Measurements from ENCODE around the gene PSENEN.
A peak's percentile ranks its signal among the peaks of the same experiment; 100 is the strongest.

Gene PSENEN

GRCh38 chr19:35767288-35768081, 22.0 kb downstream of the PSENEN start (continued):
- no peak for TF ChIP-seq PRDM4 (tag by site-specific recombination; IDR thresholded peaks at IDR 0.05)
- no peak for TF ChIP-seq ZNF133 (tag by site-specific recombination; IDR thresholded peaks at IDR 0.05)
- TF ChIP-seq ZBTB8A (tag by site-specific recombination; IDR thresholded peaks at IDR 0.05), result no peak
- no peak for TF ChIP-seq ZNF561 (tag by site-specific recombination; IDR thresholded peaks at IDR 0.05; ENCODE audit: borderline replicate concordance)
- no peak for TF ChIP-seq ZNF138 (tag by site-specific recombination; IDR thresholded peaks at IDR 0.05; ENCODE audit: borderline replicate concordance)
- TF ChIP-seq ZNF175 (tag by site-specific recombination; IDR thresholded peaks at IDR 0.05), result no peak
- TF ChIP-seq ZNF274 (IDR thresholded peaks at IDR 0.05; ENCODE audit: low read length), result no peak
- no peak for TF ChIP-seq ZNF274 (tag by site-specific recombination; IDR thresholded peaks at IDR 0.05; ENCODE audit: borderline replicate concordance)
- no peak for TF ChIP-seq ZNF18 (tag by site-specific recombination; IDR thresholded peaks at IDR 0.05)
- no peak for TF ChIP-seq ZNF404 (tag by site-specific recombination; IDR thresholded peaks at IDR 0.05)
- no peak for TF ChIP-seq ZNF132 (tag by site-specific recombination; IDR thresholded peaks at IDR 0.05; ENCODE audit: borderline replicate concordance)
- no peak for TF ChIP-seq ZNF768 (tag by site-specific recombination; IDR thresholded peaks at IDR 0.05)
- TF ChIP-seq ELK4 (IDR thresholded peaks at IDR 0.05; ENCODE audit: borderline replicate concordance, low read depth, low read length), result no peak
- TF ChIP-seq TCF7L2 (IDR thresholded peaks at IDR 0.05; ENCODE audit: borderline replicate concordance, low read depth, low read length), result no peak
- TF ChIP-seq ZNF571 (tag by site-specific recombination; IDR thresholded peaks at IDR 0.05), result no peak
- peak; percentile 28; the same call in 1 of the 2 replicates for TF ChIP-seq SP2 (tag by site-specific recombination; IDR thresholded peaks at IDR 0.05)
- TF ChIP-seq ZNF114 (tag by site-specific recombination; IDR thresholded peaks at IDR 0.05), result no peak
- no peak for TF ChIP-seq ZBTB7A (tag by site-specific recombination; IDR thresholded peaks at IDR 0.05; ENCODE audit: low read depth)
- TF ChIP-seq KLF8 (tag by site-specific recombination; IDR thresholded peaks at IDR 0.05), result peak; percentile 89
- no peak for TF ChIP-seq SP7 (tag by site-specific recombination; IDR thresholded peaks at IDR 0.05)
- no peak for TF ChIP-seq GLIS1 (tag by site-specific recombination; IDR thresholded peaks at IDR 0.05)
- TF ChIP-seq ZNF747 (tag by site-specific recombination; IDR thresholded peaks at IDR 0.05), result no peak
- TF ChIP-seq ZNF677 (tag by site-specific recombination; IDR thresholded peaks at IDR 0.05), result no peak
- no peak for TF ChIP-seq ZNF146 (tag by site-specific recombination; IDR thresholded peaks at IDR 0.05)
- TF ChIP-seq KLF10 (tag by site-specific recombination; IDR thresholded peaks at IDR 0.05), result no peak
- TF ChIP-seq ZNF19 (tag by site-specific recombination; IDR thresholded peaks at IDR 0.05; ENCODE audit: low read depth), result no peak
- TF ChIP-seq ZNF311 (tag by site-specific recombination; IDR thresholded peaks at IDR 0.05; ENCODE audit: borderline replicate concordance), result no peak
- no peak for TF ChIP-seq ZNF239 (tag by site-specific recombination; IDR thresholded peaks at IDR 0.05)
- TF ChIP-seq ZNF155 (tag by site-specific recombination; IDR thresholded peaks at IDR 0.05), result no peak
- no peak for TF ChIP-seq ZNF529 (tag by site-specific recombination; IDR thresholded peaks at IDR 0.05; ENCODE audit: insufficient replicate concordance)
- TF ChIP-seq ZFHX2 (tag by site-specific recombination; conservative IDR thresholded peaks at IDR 0.05), result peak; percentile 90
- TF ChIP-seq KLF1 (tag by site-specific recombination; IDR thresholded peaks at IDR 0.05), result peak; percentile 59
- no peak for TF ChIP-seq ZFP69B (tag by site-specific recombination; IDR thresholded peaks at IDR 0.05)
- no peak for TF ChIP-seq ZNF596 (tag by site-specific recombination; IDR thresholded peaks at IDR 0.05)
